NCI-H1417 treated with DMSO at 0.1 percent for 48 hours (cell line): ENCODE results near the gene PTPA.

ENCODE experiments used
- DNase-seq: peaks from one replicate; lab custom pipeline; 2025; lab: John Stamatoyannopoulos, UW

Gene PTPA

DNA sequence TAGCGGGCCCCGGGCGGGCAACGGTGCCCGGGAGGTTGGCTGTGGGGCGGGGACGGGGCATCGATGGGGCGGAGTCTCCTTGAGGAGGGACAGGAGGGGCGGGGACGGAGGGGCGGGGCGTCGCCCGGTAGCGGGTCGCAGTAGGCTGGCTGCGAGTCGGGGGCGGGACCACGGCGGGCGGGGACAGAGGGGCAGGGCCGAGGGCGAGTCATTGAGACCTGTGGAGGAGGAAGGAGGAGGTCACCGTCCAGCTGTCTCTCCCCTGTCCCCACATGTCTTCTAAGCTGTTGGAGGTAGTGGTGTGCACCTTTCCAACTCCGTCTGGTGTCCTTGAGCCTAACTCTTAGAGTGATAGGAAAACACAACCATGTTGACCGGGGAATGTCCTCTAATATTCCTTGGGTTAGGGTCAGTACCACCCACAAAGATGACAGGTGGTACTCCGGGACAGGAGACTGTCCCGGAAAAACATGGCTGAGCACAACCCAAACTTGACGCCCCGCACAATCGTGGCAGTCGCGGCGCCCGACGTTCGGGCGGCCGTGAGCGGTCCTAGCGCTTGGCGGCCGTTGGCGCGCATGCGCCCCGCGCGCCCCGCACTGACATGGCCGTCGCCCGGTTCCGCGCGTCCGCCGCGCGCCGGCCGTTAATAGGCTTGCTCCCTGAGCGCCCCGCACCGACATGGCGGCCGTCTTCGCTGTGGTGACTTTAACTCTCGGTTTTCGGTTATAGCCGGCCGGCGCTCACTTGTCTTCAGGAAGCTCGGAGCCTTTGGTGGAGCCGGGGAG, at the start of gene PTPA, which contains the start of gene CRAT:
Gene PTPA, plus strand, starts transcription at position 676 of the 788 bp plus-strand sequence. CDS start 186 bp downstream, outside the sequence.
Gene CRAT, minus strand, starts transcription at position 54 of the 788 bp plus-strand sequence. CDS start 284 bp downstream, outside the sequence.
- DNase-seq = peak; percentile 70

DNA sequence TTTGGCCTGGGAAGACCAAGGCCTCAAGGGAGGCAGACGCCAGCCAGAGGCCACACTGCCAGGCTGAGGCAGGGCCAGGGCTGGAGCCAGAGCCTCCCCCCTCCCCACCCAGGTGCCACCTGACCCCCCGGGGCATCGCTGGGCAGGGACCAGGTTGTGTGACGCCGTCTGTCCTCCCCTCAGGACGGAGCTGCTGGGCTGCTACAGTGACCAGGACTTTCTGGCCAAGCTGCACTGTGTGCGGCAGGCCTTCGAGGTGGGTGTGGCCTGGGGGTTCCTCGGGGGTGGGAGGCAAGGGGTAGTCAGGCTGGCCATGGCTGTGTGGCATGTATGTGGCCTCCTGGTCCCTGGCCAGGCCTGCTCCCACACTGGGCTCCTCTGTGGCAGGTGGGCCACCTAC, 48.2 kb upstream of the PTPA start:
- no peak for DNase-seq

GRCh38 chr9:129064499-129064908, 46.7 kb upstream of the PTPA start:
- no peak for DNase-seq

DNA sequence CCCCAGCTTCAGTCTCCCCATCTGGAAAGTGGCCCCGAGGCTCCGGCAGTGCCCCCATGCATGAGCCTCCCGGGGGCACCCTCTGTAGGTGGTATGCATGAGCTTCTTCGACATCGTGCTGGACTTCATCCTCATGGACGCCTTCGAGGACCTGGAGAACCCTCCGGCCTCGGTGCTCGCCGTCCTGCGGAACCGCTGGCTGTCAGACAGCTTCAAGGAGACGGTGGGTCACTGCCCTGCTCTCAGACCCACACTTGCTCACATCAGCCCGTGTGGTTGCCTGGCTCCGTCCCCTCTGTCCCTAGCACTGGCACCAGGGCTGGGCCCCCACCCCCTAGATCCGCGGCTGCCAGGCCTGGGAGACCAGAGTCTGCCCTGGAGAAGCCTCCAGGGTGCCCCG, 43.1 kb upstream of the PTPA start:
- no peak for DNase-seq

DNA sequence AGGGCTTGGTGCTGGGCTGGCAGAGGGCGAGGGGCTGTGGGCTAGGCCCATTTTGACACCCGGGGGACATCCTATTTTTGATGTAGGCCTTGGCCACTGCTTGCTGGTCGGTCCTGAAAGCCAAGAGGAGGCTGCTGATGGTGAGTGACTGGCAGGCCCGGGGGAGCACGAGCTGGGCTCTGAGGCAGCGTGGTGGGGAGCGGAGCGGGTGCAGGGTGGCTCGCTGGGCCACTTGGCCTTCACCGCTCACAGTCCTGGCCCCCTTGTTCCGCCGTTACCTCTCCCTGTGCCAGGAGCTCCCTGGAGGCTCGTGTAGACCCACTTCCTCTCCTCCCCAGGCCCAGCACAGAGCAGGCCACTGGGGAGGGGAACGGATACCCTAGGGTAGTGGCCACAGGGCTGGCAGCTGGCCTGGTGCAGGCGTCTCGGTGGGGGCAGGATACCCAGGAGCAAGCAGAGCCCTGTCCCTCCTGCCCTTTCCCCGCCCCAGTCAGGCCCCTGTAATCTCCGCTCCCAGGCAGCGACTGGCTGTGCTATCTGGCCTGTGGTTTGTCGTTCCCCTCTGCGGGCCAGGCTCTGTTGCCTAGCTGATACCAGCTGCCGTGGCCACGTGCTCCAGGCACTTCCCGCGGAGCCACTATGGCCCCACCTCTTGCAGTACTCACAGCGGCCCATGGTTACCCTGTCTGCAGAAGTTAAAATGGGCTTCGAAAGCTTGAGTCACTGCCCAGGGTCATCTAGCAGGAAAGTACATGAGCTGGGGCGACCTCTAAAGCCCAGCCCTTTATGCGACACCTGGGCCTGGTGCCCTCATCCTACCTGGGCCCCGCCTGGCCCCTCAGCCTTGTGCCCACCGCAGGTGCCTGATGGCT, 42.0 kb upstream of the PTPA start:
- DNase-seq = no peak

GRCh38 chr9:129069862-129070641, 41.2 kb upstream of the PTPA start:
- DNase-seq = no peak

- DNase-seq = no peak
These were observed 40.3 kb upstream of the PTPA start for GRCh38 chr9:129070696-129071525.

GRCh38 chr9:129071526-129072126, 39.6 kb upstream of the PTPA start:
- no peak for DNase-seq

- no peak for DNase-seq
These were observed 39.0 kb upstream of the PTPA start for GRCh38 chr9:129072171-129072570.

DNA sequence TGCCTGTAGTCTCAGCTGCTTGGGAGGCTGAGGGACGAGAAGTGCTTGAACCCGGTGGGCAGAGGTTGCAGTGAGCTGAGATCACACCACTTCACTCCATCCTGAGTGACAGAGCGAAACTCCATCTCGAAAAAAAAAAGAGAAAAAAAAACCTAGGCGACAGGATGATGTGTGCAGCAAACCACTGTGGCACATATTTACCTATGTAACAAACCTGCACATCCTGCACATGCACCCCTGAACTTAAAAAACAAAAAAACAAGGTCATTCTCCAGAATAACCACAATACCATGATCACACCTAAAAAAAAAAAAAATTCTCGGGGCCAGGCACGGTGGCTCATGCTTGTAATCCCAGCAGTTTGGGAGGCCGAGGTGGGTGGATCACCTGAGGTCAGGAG, 37.8 kb upstream of the PTPA start:
- DNase-seq = no peak

DNA sequence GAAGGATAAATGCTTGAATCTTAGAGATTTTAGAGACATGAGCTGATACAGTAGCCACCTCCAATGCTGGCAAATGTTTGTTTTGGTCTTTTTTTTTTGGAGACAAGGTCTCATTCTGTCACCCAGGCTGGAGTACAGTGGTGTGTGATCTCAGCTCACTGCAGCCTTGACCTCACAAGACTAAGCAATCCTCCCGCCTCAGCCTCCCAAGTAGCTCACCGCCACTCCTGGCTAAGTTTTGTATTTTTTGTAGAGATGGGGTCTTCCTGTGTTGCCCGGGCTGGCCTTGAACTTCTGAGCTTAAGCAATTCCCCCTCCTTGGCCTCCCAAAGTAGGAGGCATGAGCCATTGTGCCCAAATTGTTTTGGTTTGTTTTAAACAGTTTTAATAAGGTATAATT, 37.1 kb upstream of the PTPA start:
- no peak for DNase-seq

DNA sequence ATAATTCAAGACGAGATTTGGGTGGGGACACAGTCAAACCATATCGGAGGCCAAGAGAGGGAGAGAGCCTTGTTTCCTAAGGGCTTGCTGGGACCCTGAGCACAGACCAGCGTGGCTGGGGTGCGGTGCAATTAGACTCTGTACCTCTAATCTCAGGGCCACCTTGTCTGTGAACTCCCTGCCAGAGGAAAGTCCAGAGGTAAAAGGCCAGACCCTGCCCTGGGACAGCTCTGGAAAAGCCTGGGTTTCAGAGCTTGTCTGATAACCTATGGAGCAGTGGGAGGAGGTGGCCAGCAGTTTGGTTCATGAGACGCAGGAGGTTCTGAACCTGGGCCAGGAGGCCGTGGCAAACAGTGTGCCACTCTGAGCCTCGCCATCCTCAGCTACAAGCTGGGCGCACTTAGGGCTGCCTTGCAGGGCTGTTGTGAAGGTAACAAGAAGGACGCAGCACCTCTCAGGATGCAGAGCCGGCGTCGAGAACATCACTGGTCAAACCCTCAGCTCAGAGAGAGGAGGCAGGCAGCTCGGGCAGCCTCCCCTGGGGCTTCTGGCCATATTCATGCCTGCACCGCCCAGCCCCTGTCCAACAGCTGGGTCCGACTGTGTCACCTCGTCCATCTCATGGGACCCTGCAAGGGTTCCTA, 35.1 kb upstream of the PTPA start:
- no peak for DNase-seq

DNA sequence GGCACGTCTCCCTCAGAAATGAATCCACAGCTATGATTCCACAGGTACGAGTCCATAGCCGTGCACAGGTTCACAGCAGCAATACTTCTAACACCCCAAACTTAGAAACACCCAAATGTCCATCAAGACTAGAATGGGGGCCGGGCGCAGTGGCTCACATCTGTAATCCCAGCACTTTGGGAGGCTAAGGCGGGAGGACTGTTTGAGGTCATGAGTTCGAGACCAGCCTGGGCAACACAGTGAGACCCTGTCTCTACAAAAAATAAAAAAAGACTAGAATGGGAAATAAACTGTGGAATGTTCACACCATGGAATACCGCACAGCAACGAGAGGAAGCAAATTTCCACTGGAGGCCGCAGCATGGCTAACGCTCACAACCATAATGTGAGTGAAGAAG, 34.6 kb upstream of the PTPA start:
- no peak for DNase-seq

DNA sequence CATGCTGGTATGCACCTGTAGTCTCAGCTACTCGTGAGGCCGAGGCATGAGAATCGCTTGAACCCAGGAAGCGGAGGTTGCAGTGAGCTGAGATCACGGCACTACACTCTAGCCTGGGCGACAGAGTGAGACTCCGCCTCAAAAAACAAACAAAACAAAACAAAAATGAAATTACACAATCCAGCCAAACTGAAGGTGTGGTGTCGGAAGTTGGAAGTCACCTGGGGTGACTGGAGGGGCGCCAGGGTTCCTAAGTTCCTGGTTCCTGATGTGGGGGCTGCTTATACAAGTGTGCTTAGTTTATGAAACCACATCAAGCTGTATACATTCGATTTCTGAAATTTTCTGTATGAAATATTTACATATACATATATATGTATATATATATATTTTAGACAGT, 34.0 kb upstream of the PTPA start:
- no peak for DNase-seq

- no peak for DNase-seq
These were observed 32.3 kb upstream of the PTPA start for GRCh38 chr9:129078691-129079503.

- no peak for DNase-seq
These were observed 31.4 kb upstream of the PTPA start for GRCh38 chr9:129079829-129080228.

- no peak for DNase-seq
These were observed 31.0 kb upstream of the PTPA start for GRCh38 chr9:129080298-129080600.

GRCh38 chr9:129080601-129081387, 30.4 kb upstream of the PTPA start, which contains the start of gene DOLPP1:
DOLPP1 (plus strand) TSS chr9:129081111; CDS start chr9:129081132, 21 bp downstream.
- peak; percentile 97 for DNase-seq
